GM18508 (cell line): Measurements from ENCODE around the gene NRM.
"Not testable (repeated sequence)": the region's sequence is repeated elsewhere in the genome, so short reads cannot be mapped to it uniquely, and the experiment has no call there.

Experiments used
- ATAC-seq: cut with Tn5 transposase; IDR thresholded peaks from one replicate; pipeline ENCODE4 v1.9.1; 2021; ENCODE audit warnings: moderate number of reproducible peaks; ENCODE audit not compliant: insufficient read depth, unreplicated experiment

The NRM gene, protein sequence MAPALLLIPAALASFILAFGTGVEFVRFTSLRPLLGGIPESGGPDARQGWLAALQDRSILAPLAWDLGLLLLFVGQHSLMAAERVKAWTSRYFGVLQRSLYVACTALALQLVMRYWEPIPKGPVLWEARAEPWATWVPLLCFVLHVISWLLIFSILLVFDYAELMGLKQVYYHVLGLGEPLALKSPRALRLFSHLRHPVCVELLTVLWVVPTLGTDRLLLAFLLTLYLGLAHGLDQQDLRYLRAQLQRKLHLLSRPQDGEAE

GRCh38 chr6:30690403-30691207, at the start of gene NRM:
Gene NRM (minus strand): TSS chr6:30690984. CDS start chr6:30690974, 10 bp downstream.
- ATAC-seq = no peak

GRCh38 chr6:30740540-30740870, 49.7 kb upstream of the NRM start:
- ATAC-seq = no peak

DNA sequence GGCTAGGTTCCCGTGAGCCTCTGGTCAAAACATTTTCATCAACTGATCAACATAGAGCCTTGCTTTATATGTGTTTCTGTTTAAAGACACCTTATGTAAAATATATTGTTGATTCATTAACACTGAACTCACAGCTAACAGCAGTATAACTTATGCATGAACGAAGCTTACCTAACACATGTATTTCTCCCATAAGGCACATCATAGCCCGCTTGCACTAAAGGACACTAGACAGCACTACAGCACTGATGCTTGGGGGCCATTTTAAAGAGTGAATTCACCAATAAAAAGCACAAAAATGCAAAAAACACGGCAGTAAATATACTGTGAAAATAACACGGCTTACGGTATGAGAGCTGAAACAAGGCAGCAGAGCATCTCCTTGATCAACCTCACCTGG, 47.7 kb upstream of the NRM start:
- no peak for ATAC-seq

DNA sequence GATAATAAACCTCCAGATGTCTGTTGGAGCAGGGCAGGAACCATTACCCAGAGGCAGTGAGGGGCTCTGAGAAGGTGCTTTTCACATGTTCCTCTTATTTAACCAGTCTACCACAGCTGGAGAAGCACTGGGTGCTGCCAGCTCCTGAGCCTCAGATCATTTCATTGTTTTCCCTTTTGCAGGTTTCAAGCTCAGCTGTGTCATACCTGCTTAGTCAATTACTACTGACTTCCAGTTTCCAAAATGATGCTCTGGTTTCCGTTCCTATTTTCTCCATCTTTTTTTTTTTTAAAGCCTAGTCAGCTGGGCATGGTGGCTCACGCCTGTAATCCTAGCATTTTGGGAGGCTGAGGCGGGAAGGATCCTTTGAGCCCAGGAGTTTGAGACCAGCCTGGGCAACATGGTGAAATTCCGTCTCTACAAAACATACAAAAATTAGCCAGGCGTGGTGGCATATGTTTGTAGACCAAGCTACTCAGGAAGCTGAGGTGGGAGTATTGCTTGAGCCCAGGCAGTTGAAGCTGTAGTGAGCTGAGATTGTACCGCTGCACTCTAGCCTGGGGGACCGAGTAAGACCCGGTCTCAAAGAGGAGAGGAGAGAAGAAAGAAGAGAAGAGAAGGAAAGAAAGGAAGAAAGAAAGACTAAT, 45.0 kb upstream of the NRM start:
- ATAC-seq = no peak

- ATAC-seq = no peak
Measured at GRCh38 chr6:30732237-30732943, 41.6 kb upstream of the NRM start.

DNA sequence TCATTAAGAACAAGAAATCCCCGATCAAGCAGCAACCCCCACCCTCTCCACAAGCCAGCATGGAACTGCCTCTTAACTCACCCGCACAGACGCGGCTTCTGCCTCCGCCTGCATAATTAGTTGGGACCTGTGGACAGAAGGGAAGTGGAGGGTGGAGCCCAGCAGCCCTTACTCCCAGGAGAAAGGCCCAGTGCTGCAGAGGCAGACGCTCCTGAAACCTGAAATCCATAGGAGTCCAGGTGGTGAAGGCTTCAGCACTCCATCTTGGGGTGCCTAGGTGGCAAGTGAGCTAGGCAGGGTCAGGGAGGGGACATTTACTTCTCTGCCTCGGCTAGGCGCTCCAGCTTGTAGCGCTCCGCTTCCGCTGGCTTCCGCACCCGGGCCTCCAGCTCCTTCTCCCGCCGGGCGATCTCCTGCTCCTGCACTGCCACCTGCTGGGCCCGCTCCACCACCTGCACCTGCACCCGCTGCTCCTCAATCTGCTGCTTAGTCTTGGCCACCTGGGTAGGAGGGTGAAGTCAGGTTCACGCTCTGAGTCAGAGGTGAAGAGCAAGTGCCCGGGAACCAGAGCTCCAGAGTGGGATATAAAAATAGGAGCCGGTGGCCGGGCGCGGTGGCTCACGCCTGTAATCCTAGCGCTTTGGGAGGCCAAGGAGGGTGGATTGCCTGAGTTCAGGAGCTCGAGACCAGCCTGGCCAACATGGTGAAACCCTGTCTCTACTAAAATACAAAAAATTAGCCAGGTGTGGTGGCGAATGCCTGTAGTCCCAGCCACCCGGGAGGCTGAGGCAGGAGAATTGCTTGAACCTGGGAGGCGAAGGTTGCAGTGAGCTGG, 40.0 kb upstream of the NRM start:
- ATAC-seq = no peak

DNA sequence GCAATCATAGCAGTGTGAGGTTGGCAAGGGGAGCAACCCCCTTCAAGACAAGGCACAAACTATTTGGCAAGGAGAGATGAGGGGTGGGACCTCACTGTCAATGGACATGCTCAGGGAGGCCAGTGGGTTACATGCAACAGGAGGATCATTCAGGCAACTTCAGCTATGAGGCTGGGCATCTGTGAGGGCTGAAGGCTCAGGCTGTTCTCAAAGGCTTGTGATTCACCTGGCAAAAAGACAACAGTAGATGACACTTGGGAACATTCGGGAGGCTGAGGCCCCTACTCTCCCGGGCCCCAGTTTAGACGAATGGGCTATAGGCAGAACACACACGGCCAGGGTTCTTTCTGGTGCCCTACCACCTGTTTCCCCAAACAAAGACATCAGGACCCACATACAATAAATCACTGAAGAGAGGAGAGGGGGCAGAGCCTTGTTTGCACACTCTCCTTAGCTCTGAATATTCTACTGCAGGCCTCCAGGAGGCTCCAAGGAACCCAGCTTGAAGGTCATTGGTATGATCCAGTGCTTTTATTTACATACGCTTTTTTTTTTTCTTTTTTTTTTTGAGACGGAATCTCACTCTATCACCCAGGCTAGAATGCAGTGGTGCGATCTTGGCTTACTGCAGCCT, 37.3 kb upstream of the NRM start:
- ATAC-seq = no peak

DNA sequence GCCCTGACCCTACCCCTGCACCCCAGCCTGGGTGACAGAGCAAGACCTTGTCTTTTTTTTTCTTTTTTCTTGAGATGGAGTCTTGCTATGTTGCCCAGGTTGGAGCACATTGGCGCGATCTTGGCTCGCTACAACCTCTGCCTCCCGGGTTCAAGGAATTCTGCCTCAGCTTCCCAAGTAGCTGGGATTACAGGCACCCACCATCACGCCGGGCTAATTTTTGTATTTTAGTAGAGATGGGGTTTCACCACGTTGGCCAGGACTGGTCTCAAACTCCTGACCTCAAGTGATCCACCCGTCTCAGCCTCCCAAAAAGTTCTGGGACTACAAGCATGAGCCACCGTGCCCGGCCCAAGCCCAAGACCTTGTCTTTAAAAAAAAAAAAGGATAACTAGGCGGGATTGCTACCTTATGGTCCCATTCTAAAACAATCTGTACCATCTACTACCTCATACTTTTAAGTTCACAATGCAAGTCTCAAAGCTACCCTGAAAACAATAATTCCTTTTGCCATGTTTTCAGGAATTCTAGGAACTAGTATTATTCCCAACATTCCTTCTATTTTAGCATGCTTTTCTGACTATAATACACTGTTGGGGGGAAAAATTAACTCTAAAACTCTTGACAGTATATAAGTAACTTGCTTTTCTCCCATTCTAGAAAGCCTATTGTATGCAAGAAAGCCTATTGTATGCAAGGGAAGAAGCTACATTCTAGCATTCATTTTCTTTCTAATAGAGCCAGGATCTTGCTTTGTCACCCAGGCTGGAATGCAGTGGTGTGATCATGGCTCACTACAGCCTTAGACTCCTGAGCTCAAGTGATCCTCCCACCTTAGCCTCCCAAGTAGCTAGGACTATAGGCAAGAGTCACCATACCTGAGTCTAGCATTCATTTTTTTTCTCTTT, 36.0 kb upstream of the NRM start:
- no peak for ATAC-seq

GRCh38 chr6:30725713-30726505, 35.1 kb upstream of the NRM start:
- no peak for ATAC-seq

- no peak for ATAC-seq
Measured at GRCh38 chr6:30724906-30725667, 34.3 kb upstream of the NRM start.

GRCh38 chr6:30723843-30724741, 33.3 kb upstream of the NRM start:
- ATAC-seq = not testable (repeated sequence)

- not testable (repeated sequence) for ATAC-seq
Measured at GRCh38 chr6:30723159-30723842, 32.5 kb upstream of the NRM start.

GRCh38 chr6:30722280-30723112, 31.7 kb upstream of the NRM start:
- no peak for ATAC-seq

DNA sequence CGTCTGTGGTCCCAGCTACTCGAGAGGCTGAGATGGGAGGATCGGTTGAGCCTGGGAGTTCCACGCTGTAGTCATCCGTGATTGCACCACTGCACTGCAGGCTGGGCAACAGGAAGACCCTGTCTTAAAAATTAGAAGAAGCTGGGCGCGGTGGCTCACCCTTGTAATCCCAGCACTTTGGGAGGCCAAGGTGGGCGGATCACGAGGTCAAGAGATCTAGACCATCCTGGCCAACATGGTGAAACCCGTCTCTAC, 31.2 kb upstream of the NRM start:
- not testable (repeated sequence) for ATAC-seq
